ENCODE measurements around the gene HTR6.

HTR6 gene

GRCh38 chr1:19704247-19705113 is 39.8 kb downstream of the HTR6 start:
- no peak overlapping the region for H3K4me3 ChIP-seq (ENCODE audit: control insufficient read depth, low read depth, low read length)
- DNase-seq (ENCODE audit: low read depth): peak; percentile 71
- TF ChIP-seq CTCF (conservative IDR thresholded peaks at IDR 0.05; ENCODE audit: control insufficient read depth, insufficient read depth, low read depth, low read length): peak; percentile 87

DNA sequence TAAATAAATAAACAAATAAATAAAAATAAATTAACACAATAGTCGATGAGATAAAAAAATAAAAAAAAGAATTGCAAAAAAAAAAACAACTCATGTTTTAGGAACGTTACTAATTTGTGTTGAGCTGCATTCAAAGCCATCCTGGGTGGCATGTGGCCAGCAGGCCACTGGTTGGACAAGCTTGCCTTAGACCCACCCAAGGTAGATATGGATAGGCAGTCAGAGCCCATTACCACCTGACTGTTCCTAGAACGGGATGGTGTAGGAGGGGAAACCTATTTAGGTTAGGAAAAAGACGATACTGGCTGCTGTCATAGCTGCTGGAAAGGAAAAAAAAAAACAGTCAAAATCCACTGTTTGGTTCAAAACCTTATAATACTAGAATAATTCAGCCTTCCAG is 40.8 kb downstream of the HTR6 start:
- H3K4me3 ChIP-seq (ENCODE audit: control insufficient read depth, low read depth, low read length): no peak overlapping the region
- no peak for DNase-seq (ENCODE audit: low read depth)
- TF ChIP-seq CTCF (conservative IDR thresholded peaks at IDR 0.05; ENCODE audit: control insufficient read depth, insufficient read depth, low read depth, low read length): no peak

- TF ChIP-seq CTCF (conservative IDR thresholded peaks at IDR 0.05; ENCODE audit: control insufficient read depth, insufficient read depth, low read depth, low read length): no peak
- H3K4me3 ChIP-seq (ENCODE audit: control insufficient read depth, low read depth, low read length): no peak overlapping the region
- DNase-seq (ENCODE audit: low read depth): no peak
Observed at GRCh38 chr1:19706136-19706535, 41.5 kb downstream of the HTR6 start.

DNA sequence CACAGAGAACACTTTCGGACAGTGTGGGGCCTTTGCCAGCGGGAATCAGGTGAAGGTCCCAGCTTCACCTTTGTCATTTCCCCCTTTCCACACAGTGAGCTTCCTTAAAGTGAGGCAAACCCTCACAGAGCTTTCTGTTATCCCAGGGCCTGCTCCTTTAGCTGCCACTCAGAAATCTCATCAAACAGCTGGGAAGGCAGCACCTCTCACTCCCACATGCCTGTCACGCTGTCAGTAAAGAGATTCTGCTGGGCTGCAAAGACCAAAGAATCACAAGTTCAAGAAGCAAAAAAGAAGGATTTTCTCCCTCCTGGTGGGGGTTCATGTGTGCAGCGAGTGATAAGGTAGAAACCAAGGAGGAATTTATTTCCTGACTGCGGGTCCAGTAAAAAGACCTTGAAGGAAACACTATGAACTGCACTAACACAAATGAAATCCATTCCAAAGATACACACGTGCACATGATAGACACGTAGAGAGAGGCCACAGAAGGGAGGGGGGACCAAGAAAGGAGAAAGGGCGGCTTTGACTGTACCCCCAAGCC is 44.0 kb downstream of the HTR6 start:
- no peak for DNase-seq (ENCODE audit: low read depth)
- TF ChIP-seq CTCF (conservative IDR thresholded peaks at IDR 0.05; ENCODE audit: control insufficient read depth, insufficient read depth, low read depth, low read length): no peak
- no peak overlapping the region for H3K4me3 ChIP-seq (ENCODE audit: control insufficient read depth, low read depth, low read length)

DNA sequence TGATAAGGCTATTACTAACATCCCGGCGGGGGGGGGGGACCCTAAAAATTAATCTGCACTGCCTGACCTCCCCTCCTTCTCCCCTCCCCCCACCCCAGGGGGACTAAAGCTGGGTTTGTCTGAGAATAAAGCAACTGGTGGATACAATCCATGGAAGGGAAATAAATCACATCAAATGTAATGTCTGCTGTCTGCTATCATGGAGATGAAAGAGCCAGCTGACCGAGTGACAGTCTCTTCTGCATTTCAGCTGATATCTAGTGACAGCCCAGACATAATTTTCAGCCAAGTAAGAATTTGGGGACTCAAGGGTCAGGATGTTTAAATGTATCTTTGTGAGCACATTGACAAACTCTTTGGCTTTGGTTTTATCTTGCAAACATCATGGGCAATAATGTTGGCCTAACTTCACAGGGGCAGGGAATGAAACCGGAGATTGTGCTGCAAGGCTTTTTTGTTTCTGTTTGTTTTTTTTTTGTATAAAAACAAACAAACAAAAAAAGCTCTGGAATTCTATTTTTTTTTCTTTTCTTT is 44.7 kb downstream of the HTR6 start:
- no peak for TF ChIP-seq CTCF (conservative IDR thresholded peaks at IDR 0.05; ENCODE audit: control insufficient read depth, insufficient read depth, low read depth, low read length)
- H3K4me3 ChIP-seq (ENCODE audit: control insufficient read depth, low read depth, low read length): no peak overlapping the region
- DNase-seq (ENCODE audit: low read depth): no peak

DNA sequence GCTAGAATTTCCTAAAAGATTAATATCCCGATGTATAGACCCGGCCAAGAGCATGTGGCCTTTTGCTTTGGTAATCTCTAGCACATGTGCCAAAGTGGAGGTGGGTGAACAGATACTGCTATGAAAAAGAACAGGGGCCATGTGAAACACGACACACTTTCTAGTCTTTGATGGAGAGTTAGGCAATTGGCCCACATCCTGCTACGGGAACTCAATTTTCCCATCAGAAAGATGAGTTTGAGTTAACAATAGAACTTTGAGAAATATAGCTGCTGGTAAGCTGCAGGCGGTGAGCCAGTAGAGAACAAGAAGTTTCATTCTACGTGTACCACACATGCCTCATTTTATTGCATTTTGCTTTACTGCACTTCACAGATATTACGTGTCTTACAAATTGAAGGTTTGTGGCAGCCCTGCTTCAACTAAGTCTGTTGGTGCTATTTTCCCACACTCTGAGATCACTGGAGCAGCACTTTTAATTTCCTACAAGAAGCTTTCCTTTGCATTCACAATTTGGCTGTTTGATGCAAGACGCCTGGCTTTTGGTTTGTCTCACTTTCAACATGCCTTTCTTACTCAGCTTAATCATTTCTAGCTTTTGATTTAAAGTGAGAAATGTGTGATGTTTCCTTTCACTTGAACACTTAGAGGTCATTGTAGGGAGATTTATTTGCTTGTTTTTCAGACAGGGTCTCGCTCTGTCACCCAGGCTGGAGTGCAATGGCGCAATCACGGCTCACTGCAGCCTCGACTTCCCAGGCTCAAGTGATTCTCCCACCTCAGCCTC is 46.3 kb downstream of the HTR6 start:
- no peak overlapping the region for H3K4me3 ChIP-seq (ENCODE audit: control insufficient read depth, low read depth, low read length)
- no peak for TF ChIP-seq CTCF (conservative IDR thresholded peaks at IDR 0.05; ENCODE audit: control insufficient read depth, insufficient read depth, low read depth, low read length)
- no peak for DNase-seq (ENCODE audit: low read depth)
